Stomach (tissue), 4 donors: ENCODE measurements around the gene PDAP1.

ENCODE experiments used
- EP300 ChIP-seq: sonication (generic); formaldehyde crosslinking; IDR thresholded peaks from one replicate; pipeline ENCODE4 v1.6.1; 2017; ENCODE audit warnings: antibody characterized with exemption
- POLR2A ChIP-seq, 4 donors: fragments of 450-650 bp; IDR thresholded peaks; one replicate each; pipeline ENCODE4 v1.6.1; 2016; ENCODE audit warnings: antibody characterized with exemption in 4 of 4, control low read depth in 2 of 4, mild to moderate bottlenecking in 1 of 4, moderate library complexity in 1 of 4
- TF ChIP-seq, protein P1 (sequence below), 7 experiments: fragments of 450-650 bp in 4 of 7; fragments of 200-600 bp in 3 of 7; sonication (generic) in 3 of 7; IDR thresholded peaks; one replicate each; pipeline ENCODE4 v1.5.1; 2016 to 2019; ENCODE audit warnings: antibody characterized with exemption in 7 of 7, control low read depth in 2 of 7, mild to moderate bottlenecking in 1 of 7

DNA sequence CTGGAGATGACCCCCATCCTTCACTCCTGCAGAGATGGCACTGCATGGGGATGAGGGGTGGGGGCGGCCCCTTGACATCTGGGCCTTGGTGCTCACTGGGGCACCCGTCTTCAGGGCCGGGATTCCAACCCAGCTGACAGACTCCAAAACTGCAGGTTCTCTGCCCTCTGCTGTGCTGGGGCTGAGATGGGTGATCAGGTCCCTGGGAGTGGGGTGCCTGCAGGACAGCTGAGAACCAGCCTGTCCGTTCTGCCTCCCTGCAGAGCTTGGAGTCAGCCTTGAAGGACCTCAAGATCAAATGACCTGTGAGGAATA is 14.3 kb downstream of the PDAP1 start:
- TF ChIP-seq, protein P1, sequence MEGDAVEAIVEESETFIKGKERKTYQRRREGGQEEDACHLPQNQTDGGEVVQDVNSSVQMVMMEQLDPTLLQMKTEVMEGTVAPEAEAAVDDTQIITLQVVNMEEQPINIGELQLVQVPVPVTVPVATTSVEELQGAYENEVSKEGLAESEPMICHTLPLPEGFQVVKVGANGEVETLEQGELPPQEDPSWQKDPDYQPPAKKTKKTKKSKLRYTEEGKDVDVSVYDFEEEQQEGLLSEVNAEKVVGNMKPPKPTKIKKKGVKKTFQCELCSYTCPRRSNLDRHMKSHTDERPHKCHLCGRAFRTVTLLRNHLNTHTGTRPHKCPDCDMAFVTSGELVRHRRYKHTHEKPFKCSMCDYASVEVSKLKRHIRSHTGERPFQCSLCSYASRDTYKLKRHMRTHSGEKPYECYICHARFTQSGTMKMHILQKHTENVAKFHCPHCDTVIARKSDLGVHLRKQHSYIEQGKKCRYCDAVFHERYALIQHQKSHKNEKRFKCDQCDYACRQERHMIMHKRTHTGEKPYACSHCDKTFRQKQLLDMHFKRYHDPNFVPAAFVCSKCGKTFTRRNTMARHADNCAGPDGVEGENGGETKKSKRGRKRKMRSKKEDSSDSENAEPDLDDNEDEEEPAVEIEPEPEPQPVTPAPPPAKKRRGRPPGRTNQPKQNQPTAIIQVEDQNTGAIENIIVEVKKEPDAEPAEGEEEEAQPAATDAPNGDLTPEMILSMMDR (IDR thresholded peaks at IDR 0.05) = no peak
- TF ChIP-seq EP300 (no peak), POLR2A (IDR thresholded peaks at IDR 0.05) (no peak)
